GM13976 (cell line): ENCODE results near the gene PDP2.

Experiments
- DNase-seq: peaks from one replicate; pipeline ENCODE4 v3.0.0; 2012; ENCODE audit warnings: low spot score
- CTCF ChIP-seq: IDR thresholded peaks from 2 replicates; pipeline ENCODE4 v1.5.1; 2012; ENCODE audit warnings: borderline replicate concordance, mild to moderate bottlenecking; ENCODE audit not compliant: insufficient read depth; ENCODE audit errors: extremely low read depth, missing control alignments, control extremely low read depth
- in situ Hi-C: fragments of 300-500 bp; cut with MboI; formaldehyde crosslinking; loops from one replicate; pipeline ENCODE4 v1.12.0; 2022; ENCODE audit warnings: low sequenced_read_pairs, mixed read lengths, inconsistent platforms; ENCODE audit not compliant: unreplicated experiment

PDP2 gene

GRCh38 chr16:66872943-66873684, 7.2 kb upstream of the PDP2 start:
- peak; percentile 91 for DNase-seq
- TF ChIP-seq CTCF, result peak; percentile 98
- in situ Hi-C loops, result loop anchor here (25.0 kb wide), 1 partner anchor 461 kb away; no protein-coding TSS in a partner anchor

- TF ChIP-seq CTCF, result no peak
- in situ Hi-C loops, result loop anchor here (25.0 kb wide), 1 partner anchor 461 kb away; no protein-coding TSS in a partner anchor
Observed at GRCh38 chr16:66873685-66874055, 6.6 kb upstream of the PDP2 start.

GRCh38 chr16:66874079-66874775, 6.1 kb upstream of the PDP2 start:
- in situ Hi-C loops, result loop anchor here (25.0 kb wide), 1 partner anchor 462 kb away; no protein-coding TSS in a partner anchor
- no peak for DNase-seq
- no peak for TF ChIP-seq CTCF

More at GRCh38 chr16:66873685-66874055, 6.6 kb upstream of the PDP2 start:
- DNase-seq, result no peak

- in situ Hi-C loops, result no loop called here
- no peak for DNase-seq
- no peak for TF ChIP-seq CTCF
Observed at GRCh38 chr16:66878067-66878466, 2.2 kb upstream of the PDP2 start.

- no peak for DNase-seq
- in situ Hi-C loops, result no loop called here
- no peak for TF ChIP-seq CTCF
Observed at GRCh38 chr16:66881014-66881417, 701 bp downstream of the PDP2 start.

GRCh38 chr16:66881560-66881959, 1.2 kb downstream of the PDP2 start:
- no peak for DNase-seq
- in situ Hi-C loops, result no loop called here
- TF ChIP-seq CTCF, result no peak
